A673 (cell line): ENCODE measurements around the gene BACH1.

Experiments used
- EZH2 ChIP-seq: fragments of 200-600 bp; sonication (generic); IDR thresholded peaks from 2 replicates; pipeline ENCODE4 v1.6.1; 2017; ENCODE audit warnings: borderline replicate concordance, low read depth, mild to moderate bottlenecking, mixed read lengths, antibody characterized with exemption, low read length; ENCODE audit not compliant: poor library complexity, severe bottlenecking
- TF ChIP-seq, protein P1 (sequence below): fragments of 300-800, 200-600 bp; sonication (generic); conservative IDR thresholded peaks from 2 replicates; pipeline ENCODE4 v1.5.1; 2017; ENCODE audit warnings: low read depth, mild to moderate bottlenecking, antibody characterized with exemption, low read length, moderate library complexity, mixed read lengths

DNA sequence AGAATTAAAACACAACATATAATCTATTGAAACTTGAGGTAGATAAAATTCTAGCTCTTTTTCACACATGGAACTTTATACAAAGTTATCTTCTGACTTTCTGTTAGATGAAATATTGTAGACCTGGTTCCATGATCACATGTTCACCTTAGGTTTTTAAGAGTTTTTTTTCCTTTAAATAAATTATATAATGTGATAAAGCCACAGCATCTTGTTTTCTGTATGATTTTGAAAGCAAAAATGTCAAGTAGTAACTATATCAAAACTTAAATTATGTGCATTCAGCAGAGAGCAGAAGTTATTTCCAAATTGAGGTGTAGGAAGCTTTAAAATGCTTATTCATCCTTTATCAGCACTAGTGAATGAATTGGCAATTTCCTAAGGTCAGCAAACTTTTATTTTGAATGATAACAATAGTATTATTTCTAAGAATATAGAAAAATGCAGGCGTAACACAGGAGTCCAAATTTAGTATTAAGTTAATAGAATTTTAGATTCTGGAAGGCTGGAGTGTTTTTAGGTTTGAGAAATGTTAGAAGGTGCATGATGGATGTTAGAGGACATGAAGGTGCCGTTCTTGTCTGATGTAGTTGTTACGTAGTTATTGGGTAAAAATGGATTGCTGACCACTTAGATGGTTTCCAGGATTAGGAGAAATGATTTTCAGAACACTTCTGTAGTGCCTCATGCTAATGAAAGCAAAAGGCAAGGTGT lies 17.5 kb downstream of the BACH1 start:
- TF ChIP-seq EZH2 = no peak
- TF ChIP-seq, protein P1, sequence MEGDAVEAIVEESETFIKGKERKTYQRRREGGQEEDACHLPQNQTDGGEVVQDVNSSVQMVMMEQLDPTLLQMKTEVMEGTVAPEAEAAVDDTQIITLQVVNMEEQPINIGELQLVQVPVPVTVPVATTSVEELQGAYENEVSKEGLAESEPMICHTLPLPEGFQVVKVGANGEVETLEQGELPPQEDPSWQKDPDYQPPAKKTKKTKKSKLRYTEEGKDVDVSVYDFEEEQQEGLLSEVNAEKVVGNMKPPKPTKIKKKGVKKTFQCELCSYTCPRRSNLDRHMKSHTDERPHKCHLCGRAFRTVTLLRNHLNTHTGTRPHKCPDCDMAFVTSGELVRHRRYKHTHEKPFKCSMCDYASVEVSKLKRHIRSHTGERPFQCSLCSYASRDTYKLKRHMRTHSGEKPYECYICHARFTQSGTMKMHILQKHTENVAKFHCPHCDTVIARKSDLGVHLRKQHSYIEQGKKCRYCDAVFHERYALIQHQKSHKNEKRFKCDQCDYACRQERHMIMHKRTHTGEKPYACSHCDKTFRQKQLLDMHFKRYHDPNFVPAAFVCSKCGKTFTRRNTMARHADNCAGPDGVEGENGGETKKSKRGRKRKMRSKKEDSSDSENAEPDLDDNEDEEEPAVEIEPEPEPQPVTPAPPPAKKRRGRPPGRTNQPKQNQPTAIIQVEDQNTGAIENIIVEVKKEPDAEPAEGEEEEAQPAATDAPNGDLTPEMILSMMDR = no peak
